GM12892 (cell line): ENCODE data around the gene SPEF1.

Experiments used
- DNase-seq: peaks from one replicate; pipeline ENCODE4 v3.0.0; 2011; ENCODE audit not compliant: insufficient read length
- FAIRE-seq: peaks from 2 replicates; lab custom pipeline; 2011; peaks lifted over from hg19 to GRCh38; lab: Jason Lieb, UNC
- POLR2A ChIP-seq: IDR thresholded peaks from 2 replicates; pipeline ENCODE4 v1.6.1; 2011; ENCODE audit warnings: low read depth, low read length, control low read depth
- POLR2AphosphoS5 ChIP-seq: IDR thresholded peaks from 2 replicates; pipeline ENCODE4 v1.6.1; 2011; ENCODE audit warnings: low read depth, low read length, control low read depth
- TAF1 ChIP-seq: IDR thresholded peaks from 2 replicates; pipeline ENCODE4 v1.6.1; 2011; ENCODE audit warnings: low read depth, mild to moderate bottlenecking, control low read depth, low read length, borderline replicate concordance

The SPEF1 gene

DNA sequence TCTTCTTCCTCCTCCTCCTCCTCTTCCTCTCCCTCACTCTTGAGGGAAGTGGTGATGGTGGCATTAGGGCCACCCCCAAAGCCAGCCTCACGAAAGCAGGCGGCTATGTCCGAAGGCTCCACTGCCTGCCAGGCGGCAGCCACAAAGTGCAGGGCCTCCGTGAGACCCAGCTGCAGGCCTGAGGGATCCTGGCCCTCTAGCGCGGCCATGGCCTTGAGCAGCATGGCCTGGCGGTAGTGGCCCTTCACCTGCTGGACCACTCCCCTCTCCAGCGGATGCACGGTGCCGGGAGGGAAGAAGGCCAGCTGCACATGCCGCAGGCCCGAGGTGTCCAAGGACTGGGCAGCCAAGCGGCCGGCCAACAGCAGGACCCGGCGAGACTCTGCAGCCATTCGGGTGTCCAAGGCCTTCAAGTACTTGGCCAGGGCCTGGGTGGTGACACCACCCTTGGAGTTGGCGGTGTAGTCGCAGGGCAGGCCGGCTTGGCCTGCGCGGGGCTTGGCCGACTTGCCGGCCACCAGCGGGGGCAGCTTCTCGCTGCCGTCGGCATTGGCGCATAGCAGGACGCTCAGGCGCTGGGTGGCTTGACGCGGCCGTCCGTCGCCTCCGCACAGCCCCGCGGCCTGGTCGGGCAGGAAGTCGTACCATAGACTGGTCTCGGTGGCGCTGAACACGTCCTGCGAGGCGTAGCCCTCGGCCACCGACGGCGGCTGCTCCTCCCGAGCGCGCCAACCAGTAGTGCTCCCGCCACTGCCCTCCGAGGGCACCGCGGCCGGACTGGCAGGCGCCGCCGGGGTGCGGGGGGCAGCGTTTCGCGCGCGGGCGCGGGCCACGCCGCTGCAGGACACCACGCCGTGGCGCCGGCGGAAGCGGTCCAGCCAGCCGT is 4.2 kb upstream of the SPEF1 start:
- FAIRE-seq (no peak), DNase-seq (no peak)

GRCh38 chr20:3784863-3785239 is 3.6 kb upstream of the SPEF1 start:
- no peak for DNase-seq
- no peak for TF ChIP-seq POLR2AphosphoS5
- TF ChIP-seq TAF1, result no peak
- TF ChIP-seq POLR2A, result no peak; the same call in 1 of the 2 replicates
- no peak for FAIRE-seq

More for the DNA sequence above, 4.2 kb upstream of the SPEF1 start:
- TF ChIP-seq TAF1, result no peak

- no peak for FAIRE-seq
Observed at GRCh38 chr20:3784216-3784853, 3.1 kb upstream of the SPEF1 start.

DNA sequence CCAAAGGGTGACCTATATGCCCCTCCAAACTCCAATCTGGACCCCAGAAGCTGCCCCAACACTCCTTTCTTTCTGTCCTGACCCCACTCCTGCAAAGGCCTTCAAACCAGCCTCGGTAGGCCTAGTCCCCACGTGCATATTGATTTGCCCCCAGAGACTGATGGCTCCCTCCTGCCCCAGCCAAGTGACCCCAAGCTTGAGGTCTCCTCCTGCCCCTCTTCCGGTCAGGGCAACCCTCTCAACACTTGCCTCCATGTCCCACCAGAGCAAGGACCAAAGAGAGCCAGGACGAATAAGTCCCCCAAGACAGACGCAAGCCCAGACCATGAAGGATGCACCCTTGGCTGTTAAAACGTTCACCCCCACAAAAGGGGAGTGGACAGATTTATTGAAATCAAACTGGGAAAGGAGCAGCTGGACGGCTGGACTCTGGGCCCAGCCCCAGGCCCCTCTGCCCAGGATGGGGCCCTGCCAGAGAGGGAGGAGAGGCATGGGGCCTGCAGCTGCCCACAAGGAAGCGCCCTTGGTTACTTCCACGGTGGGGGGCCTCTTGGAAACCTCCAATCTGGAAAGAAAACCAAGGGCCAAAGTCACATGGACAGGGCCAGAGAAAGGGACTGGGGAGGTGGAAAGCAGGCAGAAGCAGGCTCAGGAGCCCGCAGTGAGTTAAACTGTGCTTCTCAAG is 2.4 kb upstream of the SPEF1 start:
- TF ChIP-seq POLR2AphosphoS5 (no peak; the same call in 1 of the 2 replicates), POLR2A (no peak; the same call in 1 of the 2 replicates), TAF1 (no peak)
- FAIRE-seq (no peak), DNase-seq (no peak)

More at GRCh38 chr20:3784216-3784853, 3.1 kb upstream of the SPEF1 start:
- no peak for TF ChIP-seq TAF1
- TF ChIP-seq POLR2A, result no peak
- no peak for TF ChIP-seq POLR2AphosphoS5
- DNase-seq, result no peak

DNA sequence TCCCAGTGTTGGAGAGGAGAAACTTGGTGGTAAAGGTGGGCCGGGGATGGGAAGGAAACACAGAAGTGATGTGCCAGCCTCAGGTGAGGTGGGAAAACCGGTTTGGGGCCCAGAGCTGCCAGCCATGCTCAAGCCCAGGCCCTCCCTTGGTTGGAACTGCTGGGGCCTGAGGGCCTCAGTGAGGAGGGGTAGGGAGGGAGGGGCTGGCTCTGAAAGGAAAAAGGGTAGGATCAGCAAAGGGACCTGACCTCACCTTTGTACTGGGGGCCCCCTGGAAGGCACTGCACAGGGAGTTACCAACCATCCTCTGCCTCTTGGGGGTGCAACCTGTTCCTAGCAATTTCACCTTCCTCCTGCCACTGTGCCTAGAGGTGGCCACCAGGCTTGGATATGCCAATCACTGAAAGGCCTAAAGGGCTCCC is 1.8 kb upstream of the SPEF1 start:
- DNase-seq (no peak), FAIRE-seq (no peak)
- TF ChIP-seq TAF1, result no peak
- TF ChIP-seq POLR2AphosphoS5, result no peak
- no peak for TF ChIP-seq POLR2A

- FAIRE-seq (no peak), DNase-seq (no peak)
- TF ChIP-seq POLR2AphosphoS5, result no peak
Observed at GRCh38 chr20:3782597-3782996, 1.3 kb upstream of the SPEF1 start.

- no peak for DNase-seq
- TF ChIP-seq POLR2AphosphoS5, result no peak
- FAIRE-seq, result no peak
Observed at GRCh38 chr20:3778976-3779375, 2.3 kb downstream of the SPEF1 start.

DNA sequence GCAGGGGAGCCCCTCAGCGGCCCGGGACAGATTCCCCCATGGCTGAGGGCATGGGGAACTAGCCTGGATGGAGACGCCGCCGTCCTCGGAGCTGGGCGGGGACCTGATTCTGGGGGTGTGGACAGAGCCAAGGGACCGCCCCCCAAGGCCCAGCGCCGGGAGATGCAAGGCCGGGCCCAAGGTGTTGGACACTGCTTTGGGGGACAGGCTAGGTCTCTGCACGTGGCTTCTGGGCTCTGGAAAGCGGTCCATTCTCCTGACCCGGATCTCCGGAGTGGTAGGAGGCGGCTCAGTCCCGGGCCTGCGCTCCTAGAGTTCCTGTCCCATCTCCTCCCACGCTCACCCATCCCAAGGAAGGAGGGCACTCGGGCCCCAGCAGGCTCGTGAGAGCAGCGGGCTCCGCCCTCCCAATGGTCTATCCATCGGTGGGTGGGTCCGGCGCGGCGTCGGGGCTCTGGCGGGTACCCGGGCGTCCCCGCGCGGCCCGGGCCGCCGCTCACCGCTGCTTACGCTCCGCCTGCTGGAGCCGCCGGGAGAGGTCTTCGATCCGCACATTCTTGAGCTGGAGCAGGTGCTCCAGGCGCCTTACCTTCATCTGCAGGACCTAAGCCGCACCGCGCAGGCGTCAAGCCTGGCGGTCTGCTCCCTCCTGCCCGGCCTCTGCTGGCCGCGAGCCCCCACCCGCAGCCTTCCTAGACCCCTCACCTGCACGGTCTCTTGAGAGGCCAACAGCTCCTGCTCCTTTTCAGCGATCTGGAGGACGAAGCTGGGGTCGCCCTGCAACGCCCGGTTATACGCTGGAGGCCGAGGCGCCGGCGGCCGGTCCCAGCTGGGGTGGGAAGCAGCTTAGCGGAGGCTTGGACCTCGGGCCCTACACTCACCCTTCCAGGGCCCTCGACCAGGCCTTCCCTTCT is 3.3 kb downstream of the SPEF1 start:
- FAIRE-seq (no peak), DNase-seq (no peak)
- TF ChIP-seq POLR2A (no peak), TAF1 (no peak), POLR2AphosphoS5 (no peak)

GRCh38 chr20:3777381-3777715 is 3.9 kb downstream of the SPEF1 start:
- DNase-seq, result no peak

DNA sequence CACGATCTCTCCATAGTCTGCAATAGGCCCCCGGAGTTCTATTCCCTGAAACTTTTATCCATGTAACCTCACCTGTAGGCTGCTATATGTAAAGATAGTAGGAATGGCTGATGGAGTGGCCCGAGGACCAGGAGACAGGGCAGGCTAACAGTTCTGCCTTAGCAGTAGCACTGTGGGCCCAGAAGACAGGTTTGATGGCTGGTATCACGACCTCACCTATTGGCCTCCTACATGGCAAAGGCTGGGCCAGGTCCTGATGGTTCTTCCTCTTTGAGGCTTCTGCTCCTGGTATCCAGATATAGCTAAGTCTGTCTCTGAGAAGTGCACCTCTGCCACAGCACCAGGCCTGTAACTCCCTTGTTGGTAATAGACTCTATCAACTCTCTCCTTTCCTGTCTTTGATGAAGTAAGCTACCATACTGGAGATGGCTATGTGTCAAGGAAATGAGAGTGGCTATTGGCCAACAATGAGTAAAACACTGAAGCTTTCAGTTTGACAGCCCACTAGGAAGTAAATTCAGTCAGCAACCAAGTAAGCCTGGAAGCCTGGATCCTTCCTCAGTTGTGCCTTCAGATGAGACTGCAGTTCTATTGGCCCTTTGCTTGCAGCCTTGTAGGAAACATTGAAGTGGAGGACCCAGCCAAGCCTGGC is 5.7 kb downstream of the SPEF1 start:
- DNase-seq (no peak), FAIRE-seq (no peak)
- TF ChIP-seq TAF1 (no peak), POLR2AphosphoS5 (no peak), POLR2A (no peak)

More at GRCh38 chr20:3777381-3777715, 3.9 kb downstream of the SPEF1 start:
- TF ChIP-seq TAF1 (no peak), POLR2A (no peak), POLR2AphosphoS5 (no peak)
- no peak for FAIRE-seq
